SW 1271 (cell line): ENCODE data around the gene PCSK9.
A peak's percentile ranks its signal among the peaks of the same experiment; 100 is the strongest.

Experiments
- DNase-seq, 2 experiments: peaks; one replicate each; lab custom pipeline; 2025; lab: John Stamatoyannopoulos, UW

The PCSK9 gene

DNA sequence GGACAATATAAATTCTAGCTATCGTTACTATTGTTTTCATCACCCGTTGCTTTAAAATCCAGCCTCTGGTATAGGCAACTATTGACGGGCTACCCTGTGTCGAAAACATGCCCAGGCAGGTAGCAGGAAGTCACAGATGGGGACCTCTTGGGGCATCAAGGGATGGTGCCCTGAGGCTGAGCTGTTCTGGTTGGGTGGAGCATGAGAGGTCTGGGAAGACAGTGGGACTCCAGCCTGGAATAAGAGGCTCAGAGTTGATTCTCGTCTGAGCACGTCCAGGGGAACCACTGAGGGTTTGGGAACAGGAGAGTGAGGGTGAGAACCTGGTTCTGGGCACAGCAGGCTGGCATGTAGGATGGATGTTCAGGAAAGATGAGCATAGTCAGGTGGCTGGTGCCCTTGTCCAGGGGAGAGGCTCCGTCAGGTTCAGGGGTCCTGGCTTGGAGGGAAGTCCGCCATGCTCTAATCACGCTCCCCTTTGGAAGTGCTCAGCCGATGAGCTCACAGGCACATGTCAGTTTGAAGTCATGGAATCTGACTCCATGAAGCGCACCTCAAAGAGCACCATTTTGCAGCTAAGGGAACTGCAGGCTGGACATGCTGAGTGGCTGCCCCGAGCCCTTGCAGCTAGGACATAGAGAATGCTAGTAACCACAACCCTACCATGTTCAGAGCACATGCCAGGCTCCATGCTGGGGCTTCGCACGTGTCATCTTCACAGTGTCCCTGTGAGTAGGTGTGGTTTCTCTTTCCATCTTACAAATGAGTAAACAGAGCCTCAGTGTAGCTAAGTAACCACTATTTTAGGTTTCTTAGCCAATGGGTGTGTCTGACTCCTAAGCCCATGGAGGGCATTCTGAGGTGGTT is 21.0 kb downstream of the PCSK9 start:
- no peak for DNase-seq

DNA sequence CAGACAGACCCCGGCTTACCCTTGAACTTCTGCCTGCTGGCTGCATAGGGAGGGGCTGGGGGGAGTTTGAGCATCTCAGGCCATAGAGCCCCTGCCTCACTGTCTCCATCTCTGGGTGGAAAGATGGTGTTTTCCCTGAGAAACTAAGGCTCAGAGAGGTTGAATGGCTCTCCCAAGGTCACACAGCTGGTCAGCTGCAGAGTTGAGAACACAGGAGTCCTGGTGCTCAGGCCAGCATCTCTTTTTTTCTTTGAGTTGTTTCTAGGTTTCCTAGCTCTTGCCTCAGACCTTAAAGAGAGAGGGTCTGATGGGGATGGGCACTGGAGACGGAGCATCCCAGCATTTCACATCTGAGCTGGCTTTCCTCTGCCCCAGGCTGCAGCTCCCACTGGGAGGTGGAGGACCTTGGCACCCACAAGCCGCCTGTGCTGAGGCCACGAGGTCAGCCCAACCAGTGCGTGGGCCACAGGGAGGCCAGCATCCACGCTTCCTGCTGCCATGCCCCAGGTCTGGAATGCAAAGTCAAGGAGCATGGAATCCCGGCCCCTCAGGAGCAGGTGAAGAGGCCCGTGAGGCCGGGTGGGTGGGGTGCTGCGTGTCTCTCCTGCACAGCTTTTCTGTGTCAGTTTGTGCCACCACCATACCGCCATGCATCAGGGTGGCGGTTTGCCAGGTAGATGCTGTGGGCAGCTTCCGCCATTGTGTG is 21.8 kb downstream of the PCSK9 start:
- DNase-seq = no peak

DNA sequence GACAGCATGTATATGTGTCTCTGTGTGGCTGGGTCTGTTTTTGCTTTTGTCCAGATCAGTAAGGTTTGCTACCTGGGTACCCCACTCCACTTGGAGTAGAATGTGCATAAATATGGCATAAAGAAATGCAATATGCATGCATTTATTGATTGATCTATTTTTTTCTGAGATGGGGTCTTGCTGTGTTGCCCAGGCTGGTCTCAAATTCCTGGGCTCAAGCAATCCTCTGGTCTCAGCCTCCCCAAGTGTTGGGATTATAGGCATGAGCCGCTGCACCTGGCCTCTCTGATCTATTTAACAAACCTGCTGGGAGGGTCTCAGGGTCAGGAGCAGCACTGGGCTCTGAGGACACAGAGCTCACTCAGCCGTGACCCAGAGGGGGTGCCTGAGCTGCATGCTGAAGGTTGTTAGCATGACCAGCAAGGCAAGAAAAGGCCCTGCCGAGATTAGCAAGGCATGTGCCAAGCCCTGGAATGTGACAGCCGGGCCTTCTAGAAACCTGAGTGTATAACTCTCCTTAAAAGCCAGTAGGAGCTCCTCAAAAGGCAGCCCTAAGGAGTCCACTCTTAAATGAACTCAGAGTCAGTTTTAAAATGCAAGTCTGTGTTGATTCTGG is 22.5 kb downstream of the PCSK9 start:
- no peak for DNase-seq

DNA sequence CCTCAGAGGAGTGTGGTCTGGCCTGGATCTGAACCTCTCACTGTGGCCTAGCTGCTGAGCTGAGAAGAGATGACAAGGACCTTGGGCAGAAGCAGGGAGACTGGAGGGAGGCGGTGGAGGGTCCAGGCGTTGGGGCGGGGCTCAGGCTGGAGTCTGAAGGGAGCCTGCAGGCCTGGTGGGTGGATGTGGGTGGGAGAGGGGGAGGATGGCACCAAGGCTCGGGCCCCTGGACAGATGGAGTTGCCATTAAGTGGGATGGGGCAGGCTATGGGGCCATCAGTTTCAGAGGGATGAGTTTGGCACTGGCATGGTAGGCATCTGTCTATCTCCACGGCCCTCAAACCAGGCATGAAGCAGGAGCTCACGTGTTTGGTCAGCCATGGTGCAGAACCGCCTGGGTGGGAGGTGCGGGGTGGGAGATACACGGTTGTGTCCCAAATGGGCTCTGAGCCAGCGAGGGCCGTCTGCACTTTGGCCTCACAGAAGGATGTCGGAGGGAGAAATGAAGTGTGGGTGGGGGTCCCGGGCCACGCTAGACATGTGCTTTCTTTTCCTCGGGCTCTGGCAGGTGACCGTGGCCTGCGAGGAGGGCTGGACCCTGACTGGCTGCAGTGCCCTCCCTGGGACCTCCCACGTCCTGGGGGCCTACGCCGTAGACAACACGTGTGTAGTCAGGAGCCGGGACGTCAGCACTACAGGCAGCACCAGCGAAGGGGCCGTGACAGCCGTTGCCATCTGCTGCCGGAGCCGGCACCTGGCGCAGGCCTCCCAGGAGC is 23.6 kb downstream of the PCSK9 start:
- no peak for DNase-seq

DNA sequence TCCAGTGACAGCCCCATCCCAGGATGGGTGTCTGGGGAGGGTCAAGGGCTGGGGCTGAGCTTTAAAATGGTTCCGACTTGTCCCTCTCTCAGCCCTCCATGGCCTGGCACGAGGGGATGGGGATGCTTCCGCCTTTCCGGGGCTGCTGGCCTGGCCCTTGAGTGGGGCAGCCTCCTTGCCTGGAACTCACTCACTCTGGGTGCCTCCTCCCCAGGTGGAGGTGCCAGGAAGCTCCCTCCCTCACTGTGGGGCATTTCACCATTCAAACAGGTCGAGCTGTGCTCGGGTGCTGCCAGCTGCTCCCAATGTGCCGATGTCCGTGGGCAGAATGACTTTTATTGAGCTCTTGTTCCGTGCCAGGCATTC is 24.2 kb downstream of the PCSK9 start:
- no peak for DNase-seq

DNA sequence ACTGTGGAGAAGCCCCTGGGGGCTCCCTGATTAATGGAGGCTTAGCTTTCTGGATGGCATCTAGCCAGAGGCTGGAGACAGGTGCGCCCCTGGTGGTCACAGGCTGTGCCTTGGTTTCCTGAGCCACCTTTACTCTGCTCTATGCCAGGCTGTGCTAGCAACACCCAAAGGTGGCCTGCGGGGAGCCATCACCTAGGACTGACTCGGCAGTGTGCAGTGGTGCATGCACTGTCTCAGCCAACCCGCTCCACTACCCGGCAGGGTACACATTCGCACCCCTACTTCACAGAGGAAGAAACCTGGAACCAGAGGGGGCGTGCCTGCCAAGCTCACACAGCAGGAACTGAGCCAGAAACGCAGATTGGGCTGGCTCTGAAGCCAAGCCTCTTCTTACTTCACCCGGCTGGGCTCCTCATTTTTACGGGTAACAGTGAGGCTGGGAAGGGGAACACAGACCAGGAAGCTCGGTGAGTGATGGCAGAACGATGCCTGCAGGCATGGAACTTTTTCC is 24.8 kb downstream of the PCSK9 start:
- DNase-seq = no peak

DNA sequence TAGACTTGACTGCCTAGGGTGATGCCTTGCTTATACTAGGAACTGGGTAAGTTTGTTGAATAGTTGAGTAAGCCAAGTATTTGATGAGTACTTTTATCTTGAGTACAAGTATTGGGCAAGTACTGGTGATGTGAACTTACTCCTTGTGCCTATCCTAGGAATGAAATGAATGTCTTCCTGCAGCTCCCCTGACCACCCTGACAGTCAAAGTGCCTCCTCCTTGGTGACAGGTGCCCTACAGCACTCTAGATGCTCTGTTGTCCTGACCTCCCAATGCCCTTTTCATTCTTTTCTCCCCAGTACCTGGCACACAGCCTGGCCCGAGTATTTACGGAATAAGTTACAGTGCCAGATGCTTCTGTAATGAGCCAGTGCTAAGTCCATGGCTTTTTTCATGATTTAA is 25.5 kb downstream of the PCSK9 start:
- DNase-seq = no peak

DNA sequence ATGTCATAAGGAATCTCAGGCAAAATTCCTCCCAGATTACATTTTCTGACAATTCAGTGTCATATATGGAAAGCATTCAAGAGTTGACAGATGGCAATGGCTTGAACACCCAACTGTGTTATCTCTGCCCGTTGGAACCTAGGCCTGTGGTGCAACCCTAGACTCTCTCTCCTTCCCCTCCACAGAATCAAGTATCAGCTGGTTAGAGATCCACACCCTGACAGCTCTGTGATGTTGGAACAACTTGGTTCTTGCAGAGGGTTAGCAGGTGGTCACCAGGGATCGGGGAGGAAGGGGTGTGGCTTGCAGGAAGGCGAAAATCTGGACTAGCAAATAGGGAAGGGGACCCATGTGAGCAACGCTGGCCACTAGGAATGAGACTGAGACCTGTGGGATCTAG is 26.3 kb downstream of the PCSK9 start:
- DNase-seq = no peak

DNA sequence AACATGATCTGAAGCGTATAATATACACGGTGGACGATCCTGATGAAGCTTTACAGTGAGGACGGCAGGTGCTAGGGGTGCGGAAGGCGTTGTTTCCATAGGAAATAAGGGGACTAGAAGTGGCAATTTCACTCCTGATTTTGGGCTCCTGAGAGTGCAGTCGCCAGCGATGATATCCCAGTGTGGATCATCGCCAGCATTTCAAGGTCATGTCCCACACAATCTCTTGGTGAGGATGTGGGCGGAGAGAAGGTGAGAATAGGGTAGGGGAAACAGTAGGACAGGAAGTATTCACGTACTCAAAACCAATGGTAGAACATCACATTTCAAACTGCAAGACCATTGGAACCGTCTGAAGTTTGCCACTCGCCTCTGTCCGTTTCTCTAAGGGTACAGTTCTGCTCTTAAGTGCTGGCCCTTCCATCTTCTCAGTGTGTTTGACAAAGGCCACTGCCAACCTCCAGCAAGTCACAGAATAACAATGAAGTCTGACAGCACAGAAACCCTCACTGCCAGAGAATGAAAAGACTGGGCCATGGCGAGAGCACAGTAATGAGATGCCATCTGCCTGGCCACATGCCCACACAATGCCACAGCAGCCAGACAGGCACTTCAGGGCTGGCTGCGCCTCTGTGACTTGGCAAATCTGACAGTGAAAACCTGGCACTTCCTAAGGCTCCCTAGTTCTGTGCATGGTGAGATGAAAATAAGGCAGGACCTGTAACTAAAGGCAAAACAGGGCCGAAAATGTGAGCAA is 27.9 kb downstream of the PCSK9 start:
- no peak for DNase-seq

DNA sequence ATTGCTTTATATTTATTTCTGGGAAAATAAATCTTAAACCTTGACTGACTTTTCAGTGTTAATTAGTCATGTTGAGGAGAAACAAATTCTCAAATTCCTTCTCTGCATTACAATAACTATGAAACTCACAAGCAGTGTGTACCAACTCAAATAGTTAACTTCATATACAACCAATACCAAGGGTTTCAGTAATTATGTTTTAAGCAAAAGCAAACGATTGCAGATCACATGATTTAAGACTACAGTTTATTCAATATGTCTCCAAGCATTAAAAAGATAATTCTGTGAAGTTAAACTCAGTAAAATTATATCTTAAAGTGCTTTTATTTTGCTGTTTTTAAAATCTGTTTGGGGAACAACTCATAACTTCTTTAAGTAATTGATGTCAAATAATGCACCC is 28.6 kb downstream of the PCSK9 start:
- DNase-seq = no peak

DNA sequence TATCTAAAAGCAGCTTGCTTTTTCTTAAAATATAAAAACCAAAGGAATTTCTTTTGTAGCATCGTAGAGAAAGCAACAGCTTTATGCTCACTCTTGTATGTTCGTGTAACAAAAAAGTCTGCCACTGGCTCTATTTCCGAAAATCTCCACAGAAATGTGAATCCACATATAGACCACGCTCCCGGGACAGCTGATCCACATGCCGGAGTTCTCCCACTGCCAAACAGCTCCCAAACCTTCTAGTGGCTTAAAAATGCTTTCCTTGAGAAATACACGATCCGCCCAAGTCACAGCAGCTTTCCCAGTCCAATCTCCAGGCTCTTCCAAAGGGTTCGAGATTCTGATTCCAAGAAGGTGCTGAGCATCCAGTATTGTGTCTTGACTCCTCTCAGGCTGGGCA is 29.3 kb downstream of the PCSK9 start:
- no peak for DNase-seq

DNA sequence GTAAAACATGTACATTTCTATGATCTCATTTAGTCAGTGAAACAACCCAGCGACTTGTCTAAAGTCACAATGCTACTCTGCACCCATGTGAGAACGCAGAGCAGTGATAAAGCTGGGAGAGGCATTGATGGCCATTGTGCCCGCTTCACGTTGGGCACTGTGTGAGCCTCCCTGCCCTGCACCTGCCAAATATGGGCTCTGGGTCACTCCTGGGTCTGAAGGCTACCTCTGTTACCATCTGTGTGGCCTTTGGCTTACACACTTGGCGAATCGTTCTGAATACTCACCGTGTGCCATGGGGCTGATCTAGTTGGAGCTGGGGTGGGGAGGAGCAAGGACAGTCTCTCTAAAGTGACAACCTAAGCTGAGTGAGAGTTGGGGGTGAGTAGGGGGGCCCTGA is 29.9 kb downstream of the PCSK9 start:
- no peak for DNase-seq

DNA sequence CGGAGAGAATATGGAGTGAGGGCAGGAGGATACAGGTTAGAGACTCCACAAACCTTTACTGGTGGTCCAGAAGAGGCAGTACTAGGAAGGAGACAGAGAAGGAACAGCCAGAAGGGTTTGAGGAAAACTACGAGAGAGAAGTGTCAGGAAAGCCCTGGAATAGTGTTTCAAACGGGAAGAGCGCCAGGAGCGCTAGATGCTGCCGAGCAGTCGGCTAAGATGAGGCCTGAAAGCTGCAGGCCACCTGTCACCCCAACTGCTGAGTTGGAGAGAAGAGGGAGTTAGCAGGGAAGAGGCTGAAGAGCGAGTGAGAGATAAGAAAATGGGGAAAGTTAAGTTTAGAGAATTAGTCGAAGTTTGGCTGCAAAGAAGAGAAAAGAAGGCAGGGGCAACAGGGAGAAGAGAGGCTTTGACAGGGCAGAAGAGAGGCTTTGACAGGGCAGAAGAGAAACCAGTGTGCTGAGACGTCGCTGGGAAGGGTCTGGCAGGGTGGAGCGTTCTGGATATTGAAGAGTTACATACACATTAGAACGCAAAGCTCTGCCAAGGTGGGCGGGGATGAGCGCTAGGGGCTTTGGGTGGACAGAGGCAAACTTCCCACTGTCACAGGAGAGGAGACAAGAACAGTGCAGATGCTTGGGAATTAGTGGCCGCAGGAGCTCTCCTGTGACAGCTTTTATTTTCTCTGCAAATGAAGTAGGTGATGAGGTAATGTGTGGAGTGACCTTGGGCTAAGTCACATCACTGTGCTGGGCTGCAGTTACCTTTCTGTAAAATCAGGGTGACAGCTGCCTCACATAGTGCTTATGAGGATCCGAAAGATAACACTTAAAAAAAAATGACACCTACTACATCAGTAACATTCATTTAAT is 31.2 kb downstream of the PCSK9 start:
- DNase-seq = no peak

DNA sequence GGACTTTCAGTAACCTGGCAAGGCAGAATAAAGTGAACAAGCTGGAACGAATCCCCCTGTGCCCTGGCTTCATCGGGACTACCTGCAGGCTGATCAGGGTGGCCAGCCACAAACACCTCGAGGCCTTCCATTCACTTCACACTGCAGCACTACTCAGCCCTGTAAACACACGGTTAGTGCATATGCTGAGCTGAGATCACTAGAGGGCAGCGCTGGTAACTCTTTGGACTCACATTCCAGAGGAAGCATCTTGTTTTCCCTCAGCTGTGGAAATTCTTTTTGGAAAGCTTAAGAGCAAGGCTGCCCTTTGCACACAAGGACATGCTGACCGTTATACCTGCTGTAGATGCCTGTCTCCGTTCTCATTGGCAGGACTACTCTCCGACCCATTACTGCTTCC is 32.1 kb downstream of the PCSK9 start:
- DNase-seq = peak in 1 of 2 experiments; percentile 17

DNA sequence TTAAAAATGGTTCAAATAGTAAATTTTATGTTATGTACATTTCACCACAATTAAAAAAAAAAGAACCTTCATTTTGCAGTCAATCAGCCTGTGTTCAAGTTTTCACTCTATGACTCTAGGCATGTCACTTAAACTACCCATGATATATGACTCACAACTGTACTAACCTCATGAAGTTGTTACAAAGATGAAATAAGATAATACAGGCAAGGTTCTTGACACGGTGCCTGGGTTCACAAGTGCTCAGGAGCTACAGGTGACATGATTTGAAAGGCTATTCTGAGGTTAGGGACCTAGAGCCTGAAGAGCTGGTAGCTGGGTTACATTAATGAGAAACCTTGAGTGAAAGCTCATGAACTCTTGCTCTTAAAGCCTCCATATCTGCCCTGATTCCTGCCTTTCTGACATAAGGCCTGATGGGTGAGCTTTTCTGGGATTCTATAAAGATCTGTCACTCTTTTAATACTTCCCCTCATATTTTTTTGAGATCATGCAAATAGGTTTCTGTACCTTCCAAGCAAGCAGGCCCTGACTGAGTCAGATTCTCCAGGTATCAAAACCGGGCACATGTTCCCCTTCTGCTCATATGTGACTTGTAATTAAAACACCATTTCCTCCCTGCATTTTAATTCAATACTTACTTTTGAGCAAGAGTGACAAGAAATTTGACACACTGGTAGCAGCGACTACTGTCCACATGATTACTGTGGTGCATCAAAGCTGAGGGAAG is 34.0 kb downstream of the PCSK9 start:
- no peak for DNase-seq

DNA sequence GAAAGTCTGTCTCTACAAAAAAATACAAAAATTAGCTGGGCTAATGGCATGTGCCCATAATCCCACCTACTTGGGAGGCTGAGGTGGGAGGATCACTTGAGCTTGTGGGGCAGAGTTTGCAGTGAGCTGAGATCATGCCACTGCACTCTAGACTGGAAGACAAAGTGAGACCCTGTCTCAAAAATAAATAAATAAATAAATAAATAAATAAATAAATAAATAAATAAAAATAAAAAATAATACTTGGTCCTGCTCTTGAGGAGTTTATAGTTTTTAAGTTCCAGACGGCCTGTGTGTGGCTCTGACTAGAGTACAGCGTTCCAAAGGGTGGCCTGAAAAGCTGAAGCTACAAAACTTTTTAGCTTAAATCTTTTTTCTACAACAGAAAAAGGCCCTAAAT is 35.1 kb downstream of the PCSK9 start:
- DNase-seq = no peak

DNA sequence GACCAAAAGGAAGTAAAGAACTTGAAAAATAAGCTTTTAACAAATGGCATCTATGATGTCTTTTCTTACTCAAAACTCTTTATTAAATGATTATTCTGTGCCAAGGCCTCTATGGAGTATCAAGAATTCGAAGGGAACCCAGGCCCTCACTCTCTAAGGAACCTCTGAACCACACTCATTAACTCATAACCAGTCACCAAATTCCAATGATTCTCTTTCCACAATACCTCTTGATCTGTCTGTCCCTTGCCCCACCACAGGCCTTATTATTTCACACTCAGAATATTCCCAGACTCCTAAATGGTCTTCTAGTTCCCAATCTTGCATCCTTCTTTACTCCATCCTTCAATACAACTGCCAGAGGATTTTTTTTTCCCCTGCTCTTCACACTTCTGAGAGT is 37.0 kb downstream of the PCSK9 start:
- no peak for DNase-seq

DNA sequence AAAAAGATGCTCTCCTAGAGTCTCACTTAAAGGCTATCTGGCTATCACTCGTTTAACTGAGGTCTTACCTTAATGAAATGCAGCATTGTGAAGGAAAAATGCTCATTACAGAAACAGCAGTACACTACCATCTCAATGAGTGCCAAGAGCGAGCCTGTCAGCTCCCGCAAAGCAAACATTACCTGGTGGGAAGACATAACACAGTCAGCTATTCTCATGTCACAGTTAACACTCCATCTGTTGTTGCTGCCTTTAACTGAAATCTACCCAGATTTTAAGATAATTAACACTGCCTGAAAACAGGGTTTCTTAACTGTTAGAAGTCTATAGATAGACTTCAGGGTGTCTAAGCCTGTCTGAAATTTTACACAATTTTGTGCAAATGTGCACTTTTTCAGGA is 39.1 kb downstream of the PCSK9 start:
- no peak for DNase-seq

DNA sequence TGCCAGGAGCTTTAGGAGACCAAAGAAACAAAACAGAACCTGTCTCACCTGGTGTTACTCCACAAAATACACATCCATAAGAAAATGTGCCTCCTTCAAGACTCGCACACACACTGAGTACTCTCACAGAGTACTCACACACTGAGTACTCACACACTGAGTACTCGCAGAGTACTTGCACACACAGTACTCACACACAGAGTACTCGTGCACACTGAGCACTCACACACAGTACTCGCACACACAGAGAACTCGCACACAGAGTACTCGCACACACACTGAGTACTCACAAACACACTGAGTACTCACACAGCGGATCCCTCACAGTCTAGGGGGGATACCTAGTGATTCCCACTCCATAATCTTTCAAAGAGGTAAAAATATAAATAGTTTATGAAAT is 40.3 kb downstream of the PCSK9 start:
- no peak for DNase-seq
